ENCODE data around the gene PTPRG.

The PTPRG gene

GRCh38 chr3:62073038-62073437, 511.7 kb downstream of the PTPRG start:
- no peak overlapping the region for H3K4me3 ChIP-seq (ENCODE audit: low read depth, low read length)
- no peak for DNase-seq (ENCODE audit: low read depth)
- TF ChIP-seq CTCF (IDR thresholded peaks at IDR 0.05; ENCODE audit: insufficient read depth, low read depth, low read length, missing control alignments), result no peak

- no peak for TF ChIP-seq CTCF (IDR thresholded peaks at IDR 0.05; ENCODE audit: insufficient read depth, low read depth, low read length, missing control alignments)
- H3K4me3 ChIP-seq (ENCODE audit: low read depth, low read length), result no peak overlapping the region
- no peak for DNase-seq (ENCODE audit: low read depth)
Measured at GRCh38 chr3:62084558-62084957, 523.2 kb downstream of the PTPRG start.

- DNase-seq (ENCODE audit: low read depth), result no peak
- H3K4me3 ChIP-seq (ENCODE audit: low read depth, low read length), result no peak overlapping the region
- no peak for TF ChIP-seq CTCF (IDR thresholded peaks at IDR 0.05; ENCODE audit: insufficient read depth, low read depth, low read length, missing control alignments)
Measured at GRCh38 chr3:62088472-62089104, 527.2 kb downstream of the PTPRG start.

GRCh38 chr3:62090066-62090465, 528.7 kb downstream of the PTPRG start:
- TF ChIP-seq CTCF (IDR thresholded peaks at IDR 0.05; ENCODE audit: insufficient read depth, low read depth, low read length, missing control alignments), result no peak
- H3K4me3 ChIP-seq (ENCODE audit: low read depth, low read length), result no peak overlapping the region
- no peak for DNase-seq (ENCODE audit: low read depth)

- no peak overlapping the region for H3K4me3 ChIP-seq (ENCODE audit: low read depth, low read length)
- DNase-seq (ENCODE audit: low read depth), result no peak
- TF ChIP-seq CTCF (IDR thresholded peaks at IDR 0.05; ENCODE audit: insufficient read depth, low read depth, low read length, missing control alignments), result no peak
Measured at GRCh38 chr3:62090519-62090918, 529.1 kb downstream of the PTPRG start.

- DNase-seq (ENCODE audit: low read depth), result no peak
- no peak for TF ChIP-seq CTCF (IDR thresholded peaks at IDR 0.05; ENCODE audit: insufficient read depth, low read depth, low read length, missing control alignments)
- H3K4me3 ChIP-seq (ENCODE audit: low read depth, low read length), result no peak overlapping the region
Measured at GRCh38 chr3:62093025-62093424, 531.7 kb downstream of the PTPRG start.

- no peak for DNase-seq (ENCODE audit: low read depth)
- no peak for TF ChIP-seq CTCF (IDR thresholded peaks at IDR 0.05; ENCODE audit: insufficient read depth, low read depth, low read length, missing control alignments)
- H3K4me3 ChIP-seq (ENCODE audit: low read depth, low read length), result no peak overlapping the region
Measured at GRCh38 chr3:62094461-62094860, 533.1 kb downstream of the PTPRG start.

Data from GM12865 (cell line).